OCI-LY3 (cell line): ENCODE measurements around the gene CKAP4.

Experiments
- H2AFZ ChIP-seq: fragments of 200-600, 300-600 bp; shearing (Covaris generic); 2 replicates; pipeline ENCODE4 v1.6.0; 2014; ENCODE audit warnings: antibody characterized with exemption, low read depth, low read length
- H3K27ac ChIP-seq: fragments of 200-600, 300-600 bp; sonication (generic); 2 replicates; pipeline ENCODE4 v1.5.1; 2014; ENCODE audit warnings: mild to moderate bottlenecking, low read length, moderate library complexity, mixed read lengths
- H3K27me3 ChIP-seq: fragments of 200-600, 300-600 bp; sonication (generic); 2 replicates; pipeline ENCODE4 v1.6.1; 2014; ENCODE audit warnings: low read depth, low read length, mixed read lengths
- H3K36me3 ChIP-seq: fragments of 200-600, 300-600 bp; sonication (generic); replicated peaks from 2 replicates; pipeline ENCODE3; 2014; ENCODE audit warnings: low read depth, low read length, mixed read lengths
- H3K4me1 ChIP-seq: fragments of 300-600, 200-600 bp; sonication (generic); 2 replicates; pipeline ENCODE4 v1.6.1; 2014; ENCODE audit warnings: low read length, mixed read lengths
- H3K4me2 ChIP-seq: fragments of 200-600, 300-600 bp; sonication (generic); 2 replicates; pipeline ENCODE4 v1.6.1; 2014; ENCODE audit warnings: low read length, mixed read lengths
- H3K4me3 ChIP-seq: fragments of 300-600, 200-600 bp; sonication (generic); 2 replicates; pipeline ENCODE4 v1.5.1; 2014; ENCODE audit warnings: antibody characterized with exemption, mild to moderate bottlenecking, low read length, moderate library complexity
- H3K79me2 ChIP-seq: fragments of 300-600, 200-600 bp; shearing (Covaris generic); 2 replicates; pipeline ENCODE4 v1.6.1; 2014; ENCODE audit warnings: mild to moderate bottlenecking, low read length, mixed read lengths
- H3K9ac ChIP-seq: fragments of 300-600, 200-600 bp; shearing (Covaris generic); 2 replicates; pipeline ENCODE4 v1.6.0; 2014; ENCODE audit warnings: mild to moderate bottlenecking, low read length, moderate library complexity
- H3K9me3 ChIP-seq: fragments of 200-600, 300-600 bp; shearing (Covaris generic); 2 replicates; pipeline ENCODE4 v1.6.1; 2014; ENCODE audit warnings: low read length, mixed read lengths; ENCODE audit not compliant: insufficient read depth
- H4K20me1 ChIP-seq: fragments of 200-600, 300-600 bp; sonication (generic); 2 replicates; pipeline ENCODE4 v1.6.1; 2016; ENCODE audit warnings: low read length, mixed read lengths; ENCODE audit not compliant: insufficient read depth
- CTCF ChIP-seq: fragments of 200-600, 300-600 bp; sonication (generic); IDR thresholded peaks from 2 replicates; pipeline ENCODE4 v1.5.1; 2014; ENCODE audit warnings: antibody characterized with exemption, low read length, low read depth
- EZH2phosphoT487 ChIP-seq: fragments of 200-600 bp; shearing (Covaris generic); IDR thresholded peaks from 2 replicates; pipeline ENCODE4 v1.6.1; 2018; ENCODE audit warnings: antibody characterized with exemption, mixed run types, low read depth

CKAP4 gene

GRCh38 chr12:106214571-106214970 is 33.2 kb downstream of the CKAP4 start:
- Histone ChIP-seq H4K20me1 (no peaks in the 10 kb centered on the region), H3K27ac (no peak overlapping the region), H3K4me2 (no peak overlapping the region), H3K27me3 (peaks cover 55% of the 10 kb centered on the region), H2AFZ (no peak overlapping the region), H3K9ac (no peak overlapping the region), H3K4me1 (no peaks in the 10 kb centered on the region), H3K4me3 (no peak overlapping the region), H3K9me3 (no peaks in the 10 kb centered on the region), H3K36me3 (no peaks in the 10 kb centered on the region), H3K79me2 (no peaks in the 10 kb centered on the region)
- no peak for TF ChIP-seq CTCF
- no peak for TF ChIP-seq EZH2phosphoT487

- Histone ChIP-seq H3K4me3 (no peak overlapping the region), H3K9ac (no peak overlapping the region)
Observed at GRCh38 chr12:106213662-106214061, 34.2 kb downstream of the CKAP4 start.

GRCh38 chr12:106211973-106212372 is 35.8 kb downstream of the CKAP4 start:
- no peaks in the 10 kb centered on the region for H3K79me2 ChIP-seq
- H2AFZ ChIP-seq, result no peak overlapping the region
- H3K4me2 ChIP-seq, result no peak overlapping the region
- no peak for TF ChIP-seq EZH2phosphoT487
- H3K9ac ChIP-seq, result no peak overlapping the region
- H3K4me1 ChIP-seq, result no peaks in the 10 kb centered on the region
- peaks cover 36% of the 10 kb centered on the region for H3K27me3 ChIP-seq
- no peak overlapping the region for H3K27ac ChIP-seq
- H3K9me3 ChIP-seq, result no peaks in the 10 kb centered on the region
- H4K20me1 ChIP-seq, result no peaks in the 10 kb centered on the region
- no peaks in the 10 kb centered on the region for H3K36me3 ChIP-seq
- H3K4me3 ChIP-seq, result no peak overlapping the region

More at GRCh38 chr12:106213662-106214061, 34.2 kb downstream of the CKAP4 start:
- no peak overlapping the region for H2AFZ ChIP-seq
- no peaks in the 10 kb centered on the region for H3K4me1 ChIP-seq
- H3K27ac ChIP-seq, result no peak overlapping the region
- no peaks in the 10 kb centered on the region for H3K79me2 ChIP-seq
- no peak overlapping the region for H3K4me2 ChIP-seq
- H3K36me3 ChIP-seq, result no peaks in the 10 kb centered on the region
- TF ChIP-seq EZH2phosphoT487, result no peak
- H4K20me1 ChIP-seq, result no peaks in the 10 kb centered on the region
- no peaks in the 10 kb centered on the region for H3K9me3 ChIP-seq
- H3K27me3 ChIP-seq, result peaks cover 50% of the 10 kb centered on the region

- TF ChIP-seq CTCF (peak; percentile 51), EZH2phosphoT487 (no peak)
- H3K4me1 ChIP-seq, result no peaks in the 10 kb centered on the region
- no peaks in the 10 kb centered on the region for H3K9me3 ChIP-seq
- no peak overlapping the region for H3K4me2 ChIP-seq
- H3K27ac ChIP-seq, result no peak overlapping the region
- no peak overlapping the region for H3K4me3 ChIP-seq
- no peak overlapping the region for H2AFZ ChIP-seq
- H3K9ac ChIP-seq, result no peak overlapping the region
- no peaks in the 10 kb centered on the region for H4K20me1 ChIP-seq
- no peaks in the 10 kb centered on the region for H3K36me3 ChIP-seq
- no peaks in the 10 kb centered on the region; the same call in 1 of the 2 replicates for H3K27me3 ChIP-seq
- H3K79me2 ChIP-seq, result no peaks in the 10 kb centered on the region
Observed at GRCh38 chr12:106205208-106206069, 42.4 kb downstream of the CKAP4 start.

- peaks cover 5% of the 10 kb centered on the region; the same call in 1 of the 2 replicates for H3K27me3 ChIP-seq
- no peaks in the 10 kb centered on the region for H4K20me1 ChIP-seq
- no peaks in the 10 kb centered on the region for H3K36me3 ChIP-seq
- no peak overlapping the region for H3K4me3 ChIP-seq
- H2AFZ ChIP-seq, result no peak overlapping the region
- H3K79me2 ChIP-seq, result no peaks in the 10 kb centered on the region
- no peak overlapping the region for H3K27ac ChIP-seq
- H3K4me1 ChIP-seq, result no peaks in the 10 kb centered on the region
- TF ChIP-seq EZH2phosphoT487, result no peak
- no peak for TF ChIP-seq CTCF
- no peaks in the 10 kb centered on the region for H3K9me3 ChIP-seq
- H3K9ac ChIP-seq, result no peak overlapping the region
- no peak overlapping the region for H3K4me2 ChIP-seq
Observed at GRCh38 chr12:106204312-106204711, 43.5 kb downstream of the CKAP4 start.
